ENCODE measurements around the gene ME1.
"Not testable (repeated sequence)": the region's sequence is repeated elsewhere in the genome, so short reads cannot be mapped to it uniquely, and the experiment has no call there.

The ME1 gene

GRCh38 chr6:83367104-83367503 lies 63.7 kb downstream of the ME1 start:
- H3K27me3 ChIP-seq (replicated peaks; ENCODE audit: insufficient read depth, low read length): no peaks in the 10 kb centered on the region
- no peaks in the 10 kb centered on the region for H4K20me1 ChIP-seq (ENCODE audit: insufficient read depth, low read length)
- no peaks in the 10 kb centered on the region for H3K9me3 ChIP-seq (replicated peaks; ENCODE audit: insufficient read depth, low read length)
- no peak overlapping the region for H2AFZ ChIP-seq (ENCODE audit: low read length)
- H3K36me3 ChIP-seq (replicated peaks; ENCODE audit: insufficient read depth, low read length): no peaks in the 10 kb centered on the region
- no peak for DNase-seq
- no peaks in the 10 kb centered on the region for H3K79me2 ChIP-seq (ENCODE audit: low read length)
- no peaks in the 10 kb centered on the region for H3F3A ChIP-seq (ENCODE audit: insufficient read depth, low read length)
- H3K9ac ChIP-seq (ENCODE audit: low read length): no peak overlapping the region
- TF ChIP-seq EZH2phosphoT487 (IDR thresholded peaks at IDR 0.05; ENCODE audit: low read length) (no peak), CTCF (IDR thresholded peaks at IDR 0.05; ENCODE audit: low read length) (no peak), EZH2 (optimal IDR thresholded peaks at IDR 0.05; ENCODE audit: low read depth, low read length) (no peak)
- H3K4me2 ChIP-seq (ENCODE audit: low read depth, low read length): no peak overlapping the region
- H3K27ac ChIP-seq (ENCODE audit: low read length): no peak overlapping the region
- H3K4me1 ChIP-seq (ENCODE audit: low read length): no peaks in the 10 kb centered on the region
- no peaks in the 10 kb centered on the region for H3K9me2 ChIP-seq (replicated peaks; ENCODE audit: insufficient read depth, low read length)
- H3K4me3 ChIP-seq (ENCODE audit: low read length): no peak overlapping the region

- Histone ChIP-seq H3K4me2 (ENCODE audit: low read depth, low read length) (no peak overlapping the region), H3K4me3 (ENCODE audit: low read length) (no peak overlapping the region), H3K27ac (ENCODE audit: low read length) (no peak overlapping the region), H3K9me3 (replicated peaks; ENCODE audit: insufficient read depth, low read length) (no peaks in the 10 kb centered on the region), H3K36me3 (replicated peaks; ENCODE audit: insufficient read depth, low read length) (no peaks in the 10 kb centered on the region), H3K9ac (ENCODE audit: low read length) (no peak overlapping the region), H3K79me2 (ENCODE audit: low read length) (no peaks in the 10 kb centered on the region), H3K9me2 (replicated peaks; ENCODE audit: insufficient read depth, low read length) (no peaks in the 10 kb centered on the region), H2AFZ (ENCODE audit: low read length) (no peak overlapping the region), H3F3A (ENCODE audit: insufficient read depth, low read length) (no peaks in the 10 kb centered on the region), H3K4me1 (ENCODE audit: low read length) (no peaks in the 10 kb centered on the region), H4K20me1 (ENCODE audit: insufficient read depth, low read length) (no peaks in the 10 kb centered on the region), H3K27me3 (replicated peaks; ENCODE audit: insufficient read depth, low read length) (no peaks in the 10 kb centered on the region)
- TF ChIP-seq EZH2 (optimal IDR thresholded peaks at IDR 0.05; ENCODE audit: low read depth, low read length) (no peak), EZH2phosphoT487 (IDR thresholded peaks at IDR 0.05; ENCODE audit: low read length) (no peak), CTCF (IDR thresholded peaks at IDR 0.05; ENCODE audit: low read length) (no peak)
- DNase-seq: no peak
These were observed 64.9 kb downstream of the ME1 start for GRCh38 chr6:83365931-83366330.

- not testable (repeated sequence) for DNase-seq; H3K79me2 ChIP-seq (ENCODE audit: low read length); H3K4me2 ChIP-seq (ENCODE audit: low read depth, low read length); H3K9me3 ChIP-seq (replicated peaks; ENCODE audit: insufficient read depth, low read length); H3K4me1 ChIP-seq (ENCODE audit: low read length); H3K36me3 ChIP-seq (replicated peaks; ENCODE audit: insufficient read depth, low read length); H4K20me1 ChIP-seq (ENCODE audit: insufficient read depth, low read length); H3K4me3 ChIP-seq (ENCODE audit: low read length); H3K9ac ChIP-seq (ENCODE audit: low read length); H3F3A ChIP-seq (ENCODE audit: insufficient read depth, low read length); H2AFZ ChIP-seq (ENCODE audit: low read length); H3K9me2 ChIP-seq (replicated peaks; ENCODE audit: insufficient read depth, low read length); H3K27me3 ChIP-seq (replicated peaks; ENCODE audit: insufficient read depth, low read length); H3K27ac ChIP-seq (ENCODE audit: low read length)
These were observed 68.5 kb downstream of the ME1 start for GRCh38 chr6:83362349-83362748.

GRCh38 chr6:83359638-83360037 lies 71.2 kb downstream of the ME1 start:
- no peak overlapping the region for H3K4me2 ChIP-seq (ENCODE audit: low read depth, low read length)
- H3F3A ChIP-seq (ENCODE audit: insufficient read depth, low read length): no peaks in the 10 kb centered on the region
- no peaks in the 10 kb centered on the region for H3K4me1 ChIP-seq (ENCODE audit: low read length)
- no peaks in the 10 kb centered on the region for H3K9me3 ChIP-seq (replicated peaks; ENCODE audit: insufficient read depth, low read length)
- no peak overlapping the region for H3K4me3 ChIP-seq (ENCODE audit: low read length)
- H3K79me2 ChIP-seq (ENCODE audit: low read length): no peaks in the 10 kb centered on the region
- H3K27ac ChIP-seq (ENCODE audit: low read length): no peak overlapping the region
- DNase-seq: no peak
- H3K9ac ChIP-seq (ENCODE audit: low read length): no peak overlapping the region
- H3K27me3 ChIP-seq (replicated peaks; ENCODE audit: insufficient read depth, low read length): no peaks in the 10 kb centered on the region
- H2AFZ ChIP-seq (ENCODE audit: low read length): no peak overlapping the region
- H3K36me3 ChIP-seq (replicated peaks; ENCODE audit: insufficient read depth, low read length): no peaks in the 10 kb centered on the region
- H3K9me2 ChIP-seq (replicated peaks; ENCODE audit: insufficient read depth, low read length): no peaks in the 10 kb centered on the region
- no peaks in the 10 kb centered on the region for H4K20me1 ChIP-seq (ENCODE audit: insufficient read depth, low read length)
- TF ChIP-seq EZH2 (optimal IDR thresholded peaks at IDR 0.05; ENCODE audit: low read depth, low read length): no peak
- TF ChIP-seq CTCF (IDR thresholded peaks at IDR 0.05; ENCODE audit: low read length): no peak
- TF ChIP-seq EZH2phosphoT487 (IDR thresholded peaks at IDR 0.05; ENCODE audit: low read length): no peak
